GM18508 (cell line): Measurements from ENCODE around the gene RAI2.
"Not testable (repeated sequence)": the region's sequence is repeated elsewhere in the genome, so short reads cannot be mapped to it uniquely, and the experiment has no call there.

ENCODE experiments used
- ATAC-seq: cut with Tn5 transposase; IDR thresholded peaks from one replicate; pipeline ENCODE4 v1.9.1; 2021; ENCODE audit warnings: moderate number of reproducible peaks; ENCODE audit not compliant: insufficient read depth, unreplicated experiment

RAI2 gene

DNA sequence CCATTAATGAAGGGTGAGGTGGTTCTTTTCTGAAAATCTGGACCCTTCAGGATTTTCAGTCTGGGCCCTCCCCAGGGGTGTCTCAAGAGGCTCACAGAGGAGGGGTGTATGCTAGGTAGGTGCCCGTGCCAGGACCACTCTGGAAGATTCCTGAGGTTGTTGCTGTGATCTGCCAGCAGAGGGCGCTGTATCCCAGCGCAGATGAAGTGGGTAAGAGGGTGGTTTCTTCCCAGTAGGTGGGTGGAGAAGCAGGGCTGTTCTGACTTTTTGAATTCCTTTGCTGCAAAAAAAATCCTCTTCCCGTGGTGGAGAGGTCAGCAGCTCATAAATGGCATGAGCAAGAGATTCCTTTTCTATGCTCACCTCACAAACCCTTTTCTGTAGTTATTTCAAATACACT, 72.7 kb downstream of the RAI2 start:
- ATAC-seq = no peak

DNA sequence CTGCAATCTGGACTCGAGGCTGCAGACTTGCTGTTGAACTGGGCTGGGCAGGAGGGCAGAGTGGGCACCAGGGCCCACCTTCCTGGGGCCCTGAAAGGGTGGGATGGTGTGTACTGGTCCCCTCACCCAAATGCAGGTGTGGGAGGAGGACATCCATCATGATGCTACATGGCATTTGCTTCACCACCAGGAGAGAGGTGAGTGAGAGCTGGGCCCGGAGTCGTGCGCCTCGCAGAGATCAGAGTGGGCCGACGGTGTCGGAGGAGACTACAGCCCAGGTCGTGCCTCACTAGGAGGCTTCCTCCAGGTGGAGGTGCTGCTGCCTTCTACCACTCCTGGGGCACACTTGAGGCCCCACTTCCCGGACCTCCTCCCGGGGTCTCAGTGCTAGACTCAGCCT, 73.5 kb downstream of the RAI2 start:
- ATAC-seq = no peak

- not testable (repeated sequence) for ATAC-seq
Measured at GRCh38 chrX:17786554-17787347, 74.3 kb downstream of the RAI2 start.

GRCh38 chrX:17779434-17779833, 81.7 kb downstream of the RAI2 start:
- no peak for ATAC-seq

DNA sequence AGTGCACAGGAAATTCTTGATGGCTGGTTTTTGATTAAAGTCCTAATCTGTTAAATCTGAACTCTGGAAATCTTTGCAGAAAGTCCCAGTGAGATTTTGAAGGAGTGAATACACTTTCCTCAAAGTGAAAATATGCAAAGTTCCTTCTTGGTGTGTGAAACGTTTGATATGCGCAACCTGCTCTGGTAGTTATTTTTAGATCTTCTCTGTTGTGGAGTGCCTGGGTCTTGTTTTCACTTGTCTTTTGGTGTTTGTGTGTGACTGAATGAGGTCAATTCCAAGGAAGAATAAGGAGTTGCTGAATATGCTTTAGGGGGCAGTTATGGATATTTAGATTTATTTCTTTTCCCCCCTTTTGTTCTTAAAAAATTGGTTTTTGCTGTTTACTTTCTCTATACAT, 82.1 kb downstream of the RAI2 start:
- no peak for ATAC-seq

DNA sequence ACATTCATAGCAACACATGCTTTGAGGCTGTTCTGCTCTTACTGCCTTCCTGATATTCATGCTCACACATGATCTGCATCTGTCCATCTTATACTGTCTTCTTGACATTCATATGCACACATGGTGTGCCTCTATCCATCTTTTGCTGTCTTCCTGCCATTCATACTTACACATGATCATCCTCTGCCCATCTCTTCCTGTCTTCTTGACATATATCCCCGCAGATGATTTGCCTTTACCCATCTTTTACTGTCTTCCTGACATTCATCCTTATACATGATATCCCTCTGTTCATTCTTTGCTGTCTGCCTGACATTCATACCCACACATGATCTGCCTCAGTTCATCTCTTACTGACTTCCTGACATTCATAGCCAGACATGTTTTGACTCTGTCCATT, 87.0 kb downstream of the RAI2 start:
- ATAC-seq = no peak

- no peak for ATAC-seq
Measured at GRCh38 chrX:17773221-17773876, 87.7 kb downstream of the RAI2 start.

GRCh38 chrX:17769701-17770269, 91.3 kb downstream of the RAI2 start:
- no peak for ATAC-seq

DNA sequence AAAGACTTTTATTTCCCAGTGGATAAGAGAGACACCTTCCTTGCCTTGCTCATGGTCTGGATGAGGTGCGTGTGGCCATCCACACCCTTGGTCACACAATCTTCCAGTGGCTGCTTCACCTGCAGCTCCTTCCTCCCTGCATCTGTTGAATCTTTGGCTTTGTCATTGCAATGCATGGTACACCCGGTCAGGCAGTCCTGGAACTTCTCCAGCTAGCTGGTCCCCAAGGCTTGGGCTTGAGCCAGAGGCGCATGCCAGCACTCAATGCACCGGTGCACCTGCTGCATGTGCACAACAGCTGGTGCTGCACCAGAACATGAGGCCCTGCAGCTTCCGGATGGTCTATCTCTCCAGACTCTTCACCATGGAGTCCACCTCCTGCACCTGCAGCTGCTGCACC, 92.1 kb downstream of the RAI2 start:
- no peak for ATAC-seq

- ATAC-seq = no peak
Measured at GRCh38 chrX:17767734-17768133, 93.4 kb downstream of the RAI2 start.

- ATAC-seq = no peak
Measured at GRCh38 chrX:17759990-17760389, 101.1 kb downstream of the RAI2 start.

DNA sequence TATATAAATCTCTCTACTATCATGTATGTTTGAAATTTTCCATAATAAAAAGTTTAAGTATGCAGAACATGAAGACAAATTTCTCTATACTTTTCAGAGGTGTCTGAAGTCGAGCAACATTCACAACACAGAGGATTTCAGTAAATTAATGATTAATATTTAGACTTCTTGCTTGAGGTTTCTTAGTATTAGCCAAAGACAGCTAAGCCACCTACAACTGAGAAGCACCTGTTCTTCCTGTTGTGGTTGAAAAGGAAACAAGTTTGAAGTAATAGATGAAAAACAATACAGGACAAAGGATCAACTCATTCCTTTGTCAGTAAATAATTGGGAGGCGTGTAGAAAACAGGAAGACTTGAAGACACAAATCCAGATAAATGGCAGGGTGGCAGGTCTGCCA, 102.7 kb downstream of the RAI2 start:
- ATAC-seq = peak; percentile 84

- no peak for ATAC-seq
Measured at GRCh38 chrX:17750436-17750835, 110.7 kb downstream of the RAI2 start.
